Epithelial cell of esophagus (primary cell): Measurements from ENCODE around the gene ELOVL3.

ENCODE experiments used
- DNase-seq: peaks from one replicate; pipeline ENCODE4 v3.0.0; 2010; ENCODE audit warnings: low read depth
- H3K4me3 ChIP-seq: 2 replicates; pipeline ENCODE4 v1.5.1; 2011; ENCODE audit warnings: mild to moderate bottlenecking, low read length, control low read depth
- CTCF ChIP-seq: IDR thresholded peaks from 2 replicates; pipeline ENCODE4 v1.5.1; 2011; ENCODE audit warnings: low read depth, mild to moderate bottlenecking, low read length, control low read depth, inconsistent platforms; ENCODE audit not compliant: insufficient read depth; ENCODE audit errors: missing control alignments

Gene ELOVL3

DNA sequence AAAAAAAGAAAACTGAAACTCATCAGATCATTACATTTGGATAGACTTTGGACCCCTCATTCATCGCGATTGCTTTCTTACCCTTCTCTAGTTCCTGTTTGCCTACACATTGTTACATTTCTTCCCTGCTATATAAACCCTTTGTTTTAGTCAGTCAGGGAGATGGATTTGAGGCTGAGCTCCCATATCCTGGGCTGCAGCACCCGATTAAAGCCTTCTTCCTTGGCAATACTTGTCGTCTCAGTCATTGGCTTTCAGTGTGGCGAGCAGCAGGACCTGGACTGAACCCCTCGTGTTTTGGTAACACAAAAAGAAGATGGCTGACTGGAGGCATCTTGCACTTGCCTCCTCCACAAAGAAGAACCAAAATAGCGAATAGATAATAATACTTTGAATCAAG, 34.1 kb upstream of the ELOVL3 start:
- TF ChIP-seq CTCF, result no peak
- H3K4me3 ChIP-seq, result no peak overlapping the region

GRCh38 chr10:102195296-102195870, 30.7 kb upstream of the ELOVL3 start:
- DNase-seq, result peak; percentile 11
- no peak for TF ChIP-seq CTCF
- no peak overlapping the region for H3K4me3 ChIP-seq

More for the DNA sequence above, 34.1 kb upstream of the ELOVL3 start:
- no peak for DNase-seq

DNA sequence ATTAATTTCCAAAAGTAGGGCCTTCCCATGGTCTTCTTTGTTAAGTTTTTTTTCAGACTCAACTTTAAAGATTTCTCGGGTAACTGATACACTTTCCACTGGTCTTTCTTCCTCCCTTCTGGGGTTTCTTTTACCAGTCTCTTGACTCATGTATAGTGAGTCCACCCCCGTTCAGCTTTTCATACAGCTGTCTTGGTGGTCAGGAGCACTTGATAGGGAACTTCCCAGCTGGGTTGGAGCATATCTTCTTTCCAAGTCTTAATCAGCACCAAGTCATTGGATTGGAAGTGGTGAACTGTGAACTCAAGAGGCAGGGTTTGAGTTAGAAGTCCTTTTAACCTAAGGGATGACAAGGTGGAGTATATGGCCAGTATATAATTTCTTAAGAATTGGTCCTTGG, 29.2 kb upstream of the ELOVL3 start:
- no peak overlapping the region for H3K4me3 ChIP-seq
- no peak for TF ChIP-seq CTCF
- no peak for DNase-seq

GRCh38 chr10:102198027-102198426, 28.1 kb upstream of the ELOVL3 start:
- peak; percentile 12 for DNase-seq
- TF ChIP-seq CTCF, result no peak

GRCh38 chr10:102200751-102201640, 25.1 kb upstream of the ELOVL3 start:
- TF ChIP-seq CTCF, result no peak
- DNase-seq, result no peak
- no peak overlapping the region for H3K4me3 ChIP-seq

More at GRCh38 chr10:102198027-102198426, 28.1 kb upstream of the ELOVL3 start:
- no peak overlapping the region for H3K4me3 ChIP-seq

GRCh38 chr10:102202386-102202785, 23.7 kb upstream of the ELOVL3 start:
- no peak for DNase-seq
- H3K4me3 ChIP-seq, result no peak overlapping the region
- no peak for TF ChIP-seq CTCF
